ENCODE data around the gene PYGO1. TPM values are rescaled to one million over a fixed set of nuclear protein-coding genes. Genes with fewer than 3 reads are reported as not detected.
A peak's percentile ranks its signal among the peaks of the same experiment; 100 is the strongest.
"Not testable (repeated sequence)": the region's sequence is repeated elsewhere in the genome, so short reads cannot be mapped to it uniquely, and the experiment has no call there.

Gene PYGO1
- total RNA-seq, 2 donors from 2014 or later: not detected

GRCh38 chr15:55515491-55515890 is 72.7 kb downstream of the PYGO1 start:
- DNase-seq (no peak), ATAC-seq (no peak)
- H3K4me3 Mint-ChIP-seq: no peak overlapping the region
- H3K4me1 Mint-ChIP-seq: no peaks in the 10 kb centered on the region
- peaks cover 21% of the 10 kb centered on the region for H3K27me3 Mint-ChIP-seq
- H3K36me3 Mint-ChIP-seq (ENCODE audit: low read depth): no peaks in the 10 kb centered on the region
- no peaks in the 10 kb centered on the region for H3K9me3 ChIP-seq (ENCODE audit: control insufficient read depth, low read length, poor library complexity, severe bottlenecking)
- H3K27ac Mint-ChIP-seq: no peak overlapping the region

- H3K27ac Mint-ChIP-seq: no peak overlapping the region
- no peak overlapping the region for H3K4me3 Mint-ChIP-seq
- no peaks in the 10 kb centered on the region for H3K4me1 Mint-ChIP-seq
- H3K36me3 Mint-ChIP-seq (ENCODE audit: low read depth): no peaks in the 10 kb centered on the region
- peaks cover 16% of the 10 kb centered on the region for H3K27me3 Mint-ChIP-seq
- DNase-seq (no peak), ATAC-seq (no peak)
- H3K9me3 ChIP-seq (ENCODE audit: control insufficient read depth, low read length, poor library complexity, severe bottlenecking): no peaks in the 10 kb centered on the region
These were observed 73.7 kb downstream of the PYGO1 start for GRCh38 chr15:55514414-55514850.

- H3K4me1 Mint-ChIP-seq; H3K27ac Mint-ChIP-seq; H3K9me3 ChIP-seq (ENCODE audit: control insufficient read depth, low read length, poor library complexity, severe bottlenecking); H3K4me3 Mint-ChIP-seq; DNase-seq; H3K36me3 Mint-ChIP-seq (ENCODE audit: low read depth); ATAC-seq: not testable (repeated sequence)
- peaks cover 16% of the 10 kb centered on the region for H3K27me3 Mint-ChIP-seq
These were observed 74.3 kb downstream of the PYGO1 start for GRCh38 chr15:55513621-55514413.

- no peak for DNase-seq
- Mint-ChIP-seq H3K4me1 (no peaks in the 10 kb centered on the region), H3K36me3 (ENCODE audit: low read depth) (no peaks in the 10 kb centered on the region), H3K27ac (no peak overlapping the region), H3K4me3 (no peak overlapping the region), H3K27me3 (peaks cover 12% of the 10 kb centered on the region)
- no peak for ATAC-seq
- H3K9me3 ChIP-seq (ENCODE audit: control insufficient read depth, low read length, poor library complexity, severe bottlenecking): no peaks in the 10 kb centered on the region
These were observed 75.0 kb downstream of the PYGO1 start for GRCh38 chr15:55513152-55513551.

- Mint-ChIP-seq H3K27ac (no peak overlapping the region), H3K4me3 (no peak overlapping the region), H3K36me3 (ENCODE audit: low read depth) (no peaks in the 10 kb centered on the region), H3K27me3 (peaks cover 20% of the 10 kb centered on the region), H3K4me1 (no peaks in the 10 kb centered on the region)
- DNase-seq: no peak
- no peaks in the 10 kb centered on the region for H3K9me3 ChIP-seq (ENCODE audit: control insufficient read depth, low read length, poor library complexity, severe bottlenecking)
- no peak for ATAC-seq
These were observed 80.6 kb downstream of the PYGO1 start for GRCh38 chr15:55507567-55507966.

GRCh38 chr15:55505407-55505806 is 82.7 kb downstream of the PYGO1 start:
- H3K9me3 ChIP-seq (ENCODE audit: control insufficient read depth, low read length, poor library complexity, severe bottlenecking); ATAC-seq; H3K4me1 Mint-ChIP-seq; H3K27ac Mint-ChIP-seq; DNase-seq; H3K4me3 Mint-ChIP-seq; H3K36me3 Mint-ChIP-seq (ENCODE audit: low read depth): not testable (repeated sequence)
- H3K27me3 Mint-ChIP-seq: peaks cover 16% of the 10 kb centered on the region

GRCh38 chr15:55499151-55499550 is 89.0 kb downstream of the PYGO1 start:
- Mint-ChIP-seq H3K27ac (peak overlapping the region; percentile 87), H3K4me3 (peak overlapping the region; percentile 12)
- no peak for ATAC-seq

GRCh38 chr15:55498109-55498938 is 89.8 kb downstream of the PYGO1 start:
- H3K27ac Mint-ChIP-seq: peak overlapping the region; percentile 87

More at GRCh38 chr15:55499151-55499550, 89.0 kb downstream of the PYGO1 start:
- H3K36me3 Mint-ChIP-seq (ENCODE audit: low read depth): no peaks in the 10 kb centered on the region
- H3K27me3 Mint-ChIP-seq: peaks cover 16% of the 10 kb centered on the region
- no peaks in the 10 kb centered on the region for H3K9me3 ChIP-seq (ENCODE audit: control insufficient read depth, low read length, poor library complexity, severe bottlenecking)
- H3K4me1 Mint-ChIP-seq: peaks cover 5% of the 10 kb centered on the region
- DNase-seq: no peak

GRCh38 chr15:55496716-55497115 is 91.4 kb downstream of the PYGO1 start:
- H3K36me3 Mint-ChIP-seq (ENCODE audit: low read depth): no peaks in the 10 kb centered on the region
- H3K4me1 Mint-ChIP-seq: peaks cover 5% of the 10 kb centered on the region
- no peak overlapping the region for H3K27ac Mint-ChIP-seq
- ATAC-seq (no peak), DNase-seq (no peak)
- H3K4me3 Mint-ChIP-seq: no peak overlapping the region
- no peaks in the 10 kb centered on the region for H3K27me3 Mint-ChIP-seq
- H3K9me3 ChIP-seq (ENCODE audit: control insufficient read depth, low read length, poor library complexity, severe bottlenecking): no peaks in the 10 kb centered on the region

More at GRCh38 chr15:55498109-55498938, 89.8 kb downstream of the PYGO1 start:
- not testable (repeated sequence) for H3K4me1 Mint-ChIP-seq; H3K9me3 ChIP-seq (ENCODE audit: control insufficient read depth, low read length, poor library complexity, severe bottlenecking); H3K36me3 Mint-ChIP-seq (ENCODE audit: low read depth)
- Mint-ChIP-seq H3K4me3 (peak overlapping the region; percentile 86), H3K27me3 (peaks cover 11% of the 10 kb centered on the region)
- DNase-seq (peak; percentile 22 to 46 (median 46)), ATAC-seq (peak; percentile 94)

- no peaks in the 10 kb centered on the region for H3K9me3 ChIP-seq (ENCODE audit: control insufficient read depth, low read length, poor library complexity, severe bottlenecking)
- peaks cover 7% of the 10 kb centered on the region for H3K4me1 Mint-ChIP-seq
- ATAC-seq: no peak
- no peak overlapping the region for H3K4me3 Mint-ChIP-seq
- H3K36me3 Mint-ChIP-seq (ENCODE audit: low read depth): no peaks in the 10 kb centered on the region
- peak overlapping the region; percentile 79 for H3K27ac Mint-ChIP-seq
- no peak for DNase-seq
- H3K27me3 Mint-ChIP-seq: no peaks in the 10 kb centered on the region
These were observed 93.2 kb downstream of the PYGO1 start for GRCh38 chr15:55494931-55495330.

GRCh38 chr15:55488952-55489600 is 99.1 kb downstream of the PYGO1 start:
- ATAC-seq; H3K27ac Mint-ChIP-seq; H3K9me3 ChIP-seq (ENCODE audit: control insufficient read depth, low read length, poor library complexity, severe bottlenecking); H3K4me1 Mint-ChIP-seq; H3K27me3 Mint-ChIP-seq; H3K36me3 Mint-ChIP-seq (ENCODE audit: low read depth); H3K4me3 Mint-ChIP-seq; DNase-seq: not testable (repeated sequence)

Measured in T-helper 17 cell (primary cell).